ENCODE data around the gene KLRF2. TPM values are rescaled to one million over a fixed set of nuclear protein-coding genes. Genes with fewer than 3 reads are reported as not detected.
"Not testable (repeated sequence)": the region's sequence is repeated elsewhere in the genome, so short reads cannot be mapped to it uniquely, and the experiment has no call there.

KLRF2 gene
- total RNA-seq, 2 experiments from 2014 or later = not detected

DNA sequence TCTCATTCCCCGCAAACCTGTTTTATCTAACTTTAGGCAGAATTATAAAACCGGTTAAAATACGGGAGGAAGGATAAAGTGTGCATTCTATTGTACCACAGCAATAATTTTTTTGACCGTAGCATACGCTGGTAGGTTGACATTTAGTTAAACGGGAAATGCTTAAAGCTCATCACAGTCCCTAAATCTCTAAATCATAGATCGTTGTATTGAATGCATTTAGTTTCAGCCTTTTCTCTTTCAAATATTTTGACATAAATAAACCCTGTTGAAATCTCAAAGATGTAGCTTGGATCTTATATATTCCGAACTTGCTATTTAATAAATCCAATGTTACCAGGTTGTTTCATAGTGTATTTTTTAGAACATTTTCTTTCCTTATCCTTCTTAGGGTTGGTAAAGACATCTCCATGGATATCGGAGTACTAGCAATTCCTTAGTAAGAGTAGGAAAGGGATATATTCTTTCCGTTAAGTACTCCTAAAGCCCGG lies 12.9 kb upstream of the KLRF2 start:
- H3K27me3 Mint-ChIP-seq = no peaks in the 10 kb centered on the region
- H3K9me3 Mint-ChIP-seq = peaks cover 5% of the 10 kb centered on the region
- peaks cover 10% of the 10 kb centered on the region for H3K36me3 Mint-ChIP-seq
- H3K4me3 Mint-ChIP-seq = peak overlapping the region; percentile 82
- CTCF ChIA-PET = interaction anchor here (2.4 to 3.6 kb wide), 2 partner anchors 71 to 118 kb away, joined by 12 to 21 read pairs; no protein-coding TSS in a partner anchor
- DNase-seq = no peak
- peak overlapping the region; percentile 93 for H3K27ac Mint-ChIP-seq
- intact Hi-C loops (cut with micrococcal nuclease) = loop anchor here (2.0 to 10.0 kb wide), 7 partner anchors 56 to 746 kb away; partner anchors contain the start of genes GABARAPL1 and MAGOHB
- POLR2A ChIA-PET = interaction anchor here (0.7 to 6.3 kb wide), 3 partner anchors 71 to 198 kb away, joined by 3 to 214 read pairs (median 9); partner anchors contain the start of gene CD69
- peaks cover 29% of the 10 kb centered on the region for H3K4me1 Mint-ChIP-seq (ENCODE audit: low read depth)

DNA sequence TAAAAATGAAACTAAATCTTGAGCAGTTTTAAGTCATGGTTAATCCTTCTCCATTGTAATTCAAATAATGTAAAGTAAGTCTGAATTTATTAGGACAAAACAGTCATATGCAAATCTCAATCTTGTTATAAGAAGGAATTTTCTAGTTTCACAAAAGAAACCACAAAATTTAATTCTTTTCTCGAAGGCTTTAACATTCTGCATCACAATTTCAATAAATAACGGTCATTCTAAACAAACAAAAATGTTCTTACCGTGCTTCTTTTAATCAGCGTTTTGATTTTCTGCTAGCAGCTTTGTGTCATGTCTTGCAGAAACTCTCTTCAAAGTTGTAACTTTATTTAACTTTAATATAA lies 12.4 kb upstream of the KLRF2 start:
- Mint-ChIP-seq H3K9me3 (no peaks in the 10 kb centered on the region), H3K27me3 (no peaks in the 10 kb centered on the region), H3K27ac (peak overlapping the region; percentile 93), H3K4me1 (ENCODE audit: low read depth) (peaks cover 24% of the 10 kb centered on the region), H3K36me3 (peaks cover 5% of the 10 kb centered on the region), H3K4me3 (peak overlapping the region; percentile 82)
- POLR2A ChIA-PET = interaction anchor here (0.7 to 6.3 kb wide), 7 partner anchors 12 to 221 kb away, joined by 3 to 214 read pairs (median 4); partner anchors contain the start of gene CD69
- CTCF ChIA-PET = interaction anchor here (1.0 to 3.6 kb wide), 5 partner anchors 54 to 126 kb away, joined by 3 to 21 read pairs (median 10); no protein-coding TSS in a partner anchor
- intact Hi-C loops (cut with micrococcal nuclease) = loop anchor here (1.0 to 10.0 kb wide), 8 partner anchors 56 to 746 kb away; partner anchors contain the start of genes GABARAPL1 and MAGOHB
- no peak for DNase-seq

DNA sequence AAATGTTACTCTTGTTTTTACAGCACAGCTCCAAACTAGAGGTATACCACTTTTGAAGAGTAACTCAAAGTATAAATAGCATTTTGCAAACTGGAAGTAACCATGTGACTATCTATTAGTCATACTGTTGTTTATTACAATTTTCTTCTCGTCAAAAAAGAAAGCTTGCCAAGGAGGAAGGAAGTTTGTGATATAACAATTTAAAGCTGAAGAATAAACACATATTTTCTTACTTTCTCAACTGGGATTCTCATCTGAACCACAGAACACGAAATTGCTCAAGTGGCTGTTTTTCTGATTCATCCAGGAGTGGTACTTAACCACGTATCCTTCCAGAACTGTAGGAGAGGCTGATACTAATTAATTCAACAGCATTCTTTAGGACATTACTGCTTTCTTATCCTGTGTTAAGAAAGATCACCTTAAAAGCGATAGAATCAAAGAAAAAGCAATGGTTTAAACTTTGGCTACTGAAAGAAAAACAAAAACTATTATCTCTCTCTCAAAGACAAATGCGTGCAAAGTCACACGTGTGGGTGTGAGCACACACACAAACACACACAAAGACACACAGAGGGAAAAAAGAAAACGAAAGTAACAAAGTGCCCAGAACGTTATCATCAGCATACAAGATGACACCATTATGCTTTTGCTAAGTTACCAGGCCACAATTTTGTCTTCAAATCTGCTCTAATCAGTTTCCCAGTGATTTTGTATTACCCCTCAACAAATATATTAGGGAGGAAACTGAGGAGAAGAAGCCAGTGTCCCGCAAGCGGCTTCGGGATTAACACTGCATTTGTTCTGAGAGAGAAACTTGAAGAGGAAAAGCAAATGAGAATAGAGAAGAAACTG lies 11.8 kb upstream of the KLRF2 start, which contains the start of gene CLEC2B:
Gene CLEC2B, minus strand, starts transcription at position 48 of the 855 bp plus-strand sequence.
- H3K9me3 Mint-ChIP-seq = no peaks in the 10 kb centered on the region
- intact Hi-C loops (cut with micrococcal nuclease) = loop anchor here (1.0 to 10.0 kb wide), 8 partner anchors 55 to 745 kb away; partner anchors contain the start of genes GABARAPL1 and MAGOHB
- peak within 1 kb of the TSS; percentile 93 for H3K27ac Mint-ChIP-seq
- DNase-seq = peak; percentile 41
- peaks cover 2% of the 10 kb centered on the region for H3K36me3 Mint-ChIP-seq
- POLR2A ChIA-PET = interaction anchor here (0.7 to 6.3 kb wide), 6 partner anchors 12 to 222 kb away, joined by 4 to 214 read pairs (median 4); partner anchors contain the start of gene CD69
- CTCF ChIA-PET = interaction anchor here (1.0 to 3.7 kb wide), 7 partner anchors 55 to 127 kb away, joined by 3 to 23 read pairs (median 10); no protein-coding TSS in a partner anchor
- H3K27me3 Mint-ChIP-seq = no peaks in the 10 kb centered on the region
- H3K4me3 Mint-ChIP-seq = peak within 1 kb of the TSS; percentile 82
- H3K4me1 Mint-ChIP-seq (ENCODE audit: low read depth) = peaks cover 19% of the 10 kb centered on the region

DNA sequence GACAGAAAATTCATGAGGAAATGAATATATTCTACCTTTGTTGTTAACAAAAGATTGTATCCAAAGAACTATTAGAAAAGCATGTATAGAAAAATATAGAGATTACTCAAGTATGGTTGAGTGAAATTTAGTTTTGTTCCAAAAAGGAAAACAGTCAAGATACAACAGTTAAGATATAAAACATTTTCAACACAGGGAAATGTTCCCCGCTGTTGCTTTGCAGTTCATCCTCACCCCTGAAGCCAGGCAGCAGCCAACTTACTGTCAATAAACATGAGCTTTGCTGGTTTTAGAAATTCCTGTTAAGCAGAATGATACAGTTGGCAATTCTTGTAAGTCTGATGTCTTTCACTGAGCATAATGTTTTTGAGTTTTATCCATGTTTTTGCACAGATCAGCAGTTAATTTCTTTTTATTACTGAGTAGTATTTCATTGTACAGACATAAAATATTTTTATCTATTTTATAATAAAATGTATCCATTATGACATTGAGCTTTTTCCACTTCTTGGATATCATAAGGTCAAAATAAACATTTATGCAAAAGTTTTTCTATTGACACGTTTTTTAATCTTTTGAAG lies 10.9 kb upstream of the KLRF2 start:
- CTCF ChIA-PET = interaction anchor here (1.4 to 3.7 kb wide), 5 partner anchors 54 to 120 kb away, joined by 4 to 23 read pairs (median 8); no protein-coding TSS in a partner anchor
- DNase-seq = no peak
- Mint-ChIP-seq H3K27me3 (no peaks in the 10 kb centered on the region), H3K4me1 (ENCODE audit: low read depth) (peaks cover 16% of the 10 kb centered on the region), H3K27ac (peak overlapping the region; percentile 93), H3K36me3 (peaks cover 2% of the 10 kb centered on the region), H3K4me3 (peak overlapping the region; percentile 82), H3K9me3 (no peaks in the 10 kb centered on the region)
- POLR2A ChIA-PET = no interaction called here
- intact Hi-C loops (cut with micrococcal nuclease) = no loop called here

DNA sequence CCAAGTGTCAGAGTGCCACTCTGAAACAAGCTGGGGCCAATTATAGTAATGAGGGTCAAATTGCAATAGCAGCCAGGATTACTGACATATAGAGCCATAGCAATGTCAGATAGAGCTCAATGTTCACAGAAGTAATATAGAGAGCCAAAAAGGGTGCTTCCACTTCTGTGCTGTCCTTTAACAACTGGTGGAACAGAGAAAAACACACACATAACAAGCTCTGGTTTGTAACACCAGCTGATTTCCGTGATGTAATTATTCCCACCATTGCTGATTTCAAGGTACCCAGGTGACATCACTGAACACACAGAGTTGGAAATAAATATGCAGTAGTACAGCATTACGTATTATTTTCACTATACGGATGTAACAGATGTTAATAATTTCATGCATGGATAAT lies 9.1 kb upstream of the KLRF2 start:
- intact Hi-C loops (cut with micrococcal nuclease) = no loop called here
- H3K36me3 Mint-ChIP-seq = no peaks in the 10 kb centered on the region
- no peak for DNase-seq
- peaks cover 16% of the 10 kb centered on the region for H3K4me1 Mint-ChIP-seq (ENCODE audit: low read depth)
- no peak overlapping the region for H3K4me3 Mint-ChIP-seq
- H3K27me3 Mint-ChIP-seq = no peaks in the 10 kb centered on the region
- CTCF ChIA-PET = interaction anchor here (1.0 to 3.7 kb wide), 5 partner anchors 55 to 122 kb away, joined by 3 to 23 read pairs (median 8); no protein-coding TSS in a partner anchor
- H3K9me3 Mint-ChIP-seq = no peaks in the 10 kb centered on the region
- no peak overlapping the region for H3K27ac Mint-ChIP-seq
- POLR2A ChIA-PET = no interaction called here

DNA sequence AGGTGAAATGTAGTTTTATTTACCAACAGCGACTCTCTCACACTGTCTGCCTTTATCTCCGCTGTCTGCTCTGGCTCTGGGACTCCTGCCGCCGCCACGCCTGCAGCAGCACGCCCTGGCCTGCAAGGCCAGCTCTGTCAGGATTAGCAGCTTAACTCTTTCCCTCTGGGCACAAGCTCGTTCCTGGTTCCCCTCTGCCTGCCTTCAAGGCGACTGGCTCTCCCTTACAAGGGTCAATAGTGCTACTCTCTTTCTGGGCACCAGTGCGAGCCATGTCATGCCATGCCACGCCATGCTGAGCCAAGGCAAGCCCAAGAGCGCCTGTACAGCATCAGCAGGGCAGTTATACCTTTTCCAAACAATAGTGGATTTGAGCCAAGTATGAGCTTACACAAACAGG lies 8.5 kb upstream of the KLRF2 start:
- POLR2A ChIA-PET = no interaction called here
- Mint-ChIP-seq H3K9me3 (no peaks in the 10 kb centered on the region), H3K4me1 (ENCODE audit: low read depth) (peaks cover 16% of the 10 kb centered on the region), H3K27me3 (no peaks in the 10 kb centered on the region), H3K4me3 (no peak overlapping the region), H3K27ac (no peak overlapping the region), H3K36me3 (no peaks in the 10 kb centered on the region)
- CTCF ChIA-PET = interaction anchor here (1.0 to 3.7 kb wide), 5 partner anchors 56 to 122 kb away, joined by 3 to 23 read pairs (median 8); no protein-coding TSS in a partner anchor
- intact Hi-C loops (cut with micrococcal nuclease) = no loop called here
- DNase-seq = no peak

DNA sequence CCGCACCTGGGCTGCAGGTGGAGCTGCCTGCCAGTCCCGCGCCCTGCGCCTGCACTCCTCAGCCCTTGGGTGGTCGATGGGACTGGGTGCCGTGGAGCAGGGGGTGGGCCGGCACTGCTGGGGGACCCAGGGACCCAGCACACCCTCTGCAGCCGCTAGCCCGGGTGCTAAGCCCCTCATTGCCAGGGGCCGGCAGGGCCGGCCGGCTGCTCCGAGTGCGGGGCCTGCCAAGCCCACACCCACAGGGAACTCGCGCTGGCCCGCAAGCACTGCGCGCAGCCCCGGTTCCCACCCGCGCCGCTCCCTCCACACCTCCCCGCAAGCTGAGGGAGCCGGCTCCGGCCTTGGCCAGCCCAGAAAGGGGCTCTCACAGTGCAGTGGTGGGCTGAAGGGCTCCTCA lies 5.2 kb upstream of the KLRF2 start:
- DNase-seq; H3K27me3 Mint-ChIP-seq; H3K4me1 Mint-ChIP-seq (ENCODE audit: low read depth); H3K27ac Mint-ChIP-seq; H3K36me3 Mint-ChIP-seq; H3K9me3 Mint-ChIP-seq; H3K4me3 Mint-ChIP-seq; POLR2A ChIA-PET; intact Hi-C loops (cut with micrococcal nuclease): not testable (repeated sequence)
- CTCF ChIA-PET = interaction anchor here (1.1 kb wide), 1 partner anchor 127 kb away, joined by 3 read pairs; no protein-coding TSS in a partner anchor

DNA sequence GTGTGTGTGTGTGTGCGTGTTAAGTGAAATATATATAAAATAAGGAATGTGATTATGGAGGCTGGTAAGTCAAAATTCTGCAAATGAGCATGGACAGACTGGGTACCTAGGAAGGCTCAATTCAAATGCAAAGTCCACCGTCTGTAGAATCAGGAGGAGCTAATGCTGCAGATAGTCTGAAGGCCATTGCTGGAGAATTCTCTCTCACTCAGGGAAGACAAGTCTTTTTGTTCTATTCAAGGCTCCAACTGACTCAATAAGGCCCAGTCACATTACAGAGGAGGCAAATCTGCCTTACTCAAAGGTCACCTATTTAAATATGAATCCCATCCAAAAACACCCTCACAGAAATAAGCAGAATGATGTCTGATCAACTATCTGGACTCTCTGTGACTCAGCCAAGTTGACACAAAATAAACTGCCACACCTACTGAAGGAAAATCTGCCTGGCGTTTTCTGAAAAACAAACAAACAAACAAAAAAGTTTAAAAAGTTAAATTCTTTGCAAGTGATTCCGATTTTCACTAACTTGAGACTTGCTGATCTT lies 684 bp upstream of the KLRF2 start:
- H3K9me3 Mint-ChIP-seq = no peaks in the 10 kb centered on the region
- ChIA-PET POLR2A (no interaction called here), CTCF (interaction anchor here (1.1 to 1.2 kb wide), 2 partner anchors 29 to 130 kb away, joined by 3 to 4 read pairs; no protein-coding TSS in a partner anchor)
- intact Hi-C loops (cut with micrococcal nuclease) = no loop called here
- H3K27ac Mint-ChIP-seq = no peak overlapping the region
- no peak overlapping the region for H3K4me3 Mint-ChIP-seq
- no peak for DNase-seq
- H3K4me1 Mint-ChIP-seq (ENCODE audit: low read depth) = peaks cover 2% of the 10 kb centered on the region
- no peaks in the 10 kb centered on the region for H3K27me3 Mint-ChIP-seq
- H3K36me3 Mint-ChIP-seq = no peaks in the 10 kb centered on the region

DNA sequence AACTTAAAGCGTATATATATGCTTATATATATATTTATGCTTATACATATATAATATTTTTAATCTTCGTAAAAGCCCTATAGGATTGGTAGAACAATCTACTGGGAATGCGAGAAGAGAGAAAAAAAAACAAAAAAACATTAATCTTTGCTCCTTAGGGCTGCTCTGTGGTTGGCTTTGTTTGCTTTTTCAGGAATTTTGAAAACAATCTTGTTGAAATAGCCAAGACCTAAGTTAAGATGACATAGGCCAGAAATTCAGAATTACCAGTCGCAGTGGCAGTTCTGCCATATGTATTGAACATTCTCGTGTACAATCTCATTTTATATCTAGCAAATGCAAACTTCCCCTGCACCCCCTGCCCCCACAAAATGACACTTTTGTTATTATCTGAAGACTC lies 699 bp downstream of the KLRF2 start:
- intact Hi-C loops (cut with micrococcal nuclease) = no loop called here
- no peak for DNase-seq
- peaks cover 2% of the 10 kb centered on the region for H3K4me1 Mint-ChIP-seq (ENCODE audit: low read depth)
- ChIA-PET CTCF (no interaction called here), POLR2A (no interaction called here)
- no peaks in the 10 kb centered on the region for H3K27me3 Mint-ChIP-seq
- H3K36me3 Mint-ChIP-seq = no peaks in the 10 kb centered on the region
- H3K4me3 Mint-ChIP-seq = no peak overlapping the region
- H3K9me3 Mint-ChIP-seq = no peaks in the 10 kb centered on the region
- no peak overlapping the region for H3K27ac Mint-ChIP-seq

DNA sequence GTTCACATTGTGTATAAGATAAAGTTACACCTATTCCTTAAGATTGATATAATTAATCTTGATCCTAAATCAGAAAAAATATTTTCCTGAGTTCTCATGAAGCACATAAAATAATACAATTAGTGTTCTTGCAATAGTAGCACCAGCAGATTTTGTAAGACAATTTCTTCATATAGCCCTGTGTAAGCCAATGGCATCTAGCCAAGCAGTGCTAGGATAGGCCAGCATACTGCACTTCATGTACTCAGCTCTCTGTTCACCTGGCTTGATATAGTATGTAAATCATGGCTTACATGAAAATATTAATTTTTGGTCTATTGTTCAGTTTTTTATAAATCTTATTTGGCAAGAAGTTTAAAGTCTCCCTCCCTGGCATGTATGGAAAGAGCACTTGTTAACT lies 1.9 kb downstream of the KLRF2 start:
- CTCF ChIA-PET = no interaction called here
- Mint-ChIP-seq H3K4me1 (ENCODE audit: low read depth) (peaks cover 2% of the 10 kb centered on the region), H3K4me3 (no peak overlapping the region), H3K27me3 (no peaks in the 10 kb centered on the region), H3K36me3 (no peaks in the 10 kb centered on the region), H3K9me3 (no peaks in the 10 kb centered on the region), H3K27ac (no peak overlapping the region)
- POLR2A ChIA-PET = no interaction called here
- intact Hi-C loops (cut with micrococcal nuclease) = no loop called here
- DNase-seq = no peak

DNA sequence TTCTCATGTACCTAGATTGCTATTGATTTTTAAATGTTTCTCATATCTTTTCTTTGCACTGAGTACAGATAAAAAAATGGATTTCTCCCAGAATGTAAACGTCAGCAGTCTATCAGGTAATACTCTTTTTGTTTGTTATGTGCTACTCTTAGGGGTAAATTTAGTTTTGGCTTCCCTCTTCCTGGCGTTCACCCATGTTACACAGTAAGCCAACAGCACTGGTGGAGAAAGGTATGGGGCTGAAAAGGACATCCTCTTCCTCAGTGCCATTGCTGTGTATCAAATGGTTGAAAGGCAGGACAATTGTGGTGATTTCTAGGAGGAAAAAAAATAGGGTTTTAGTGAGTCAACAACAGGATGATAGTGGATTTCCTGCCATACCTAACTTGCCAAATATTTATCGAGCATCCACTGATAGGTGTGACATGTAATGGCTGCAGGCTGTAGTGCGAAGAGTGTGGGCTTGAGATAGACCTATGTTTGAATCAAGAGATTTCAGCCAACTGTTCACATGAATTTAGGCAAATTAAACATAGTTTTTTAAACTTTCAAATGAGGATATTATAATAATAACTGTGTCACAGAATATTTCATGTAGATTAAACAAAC lies 7.5 kb downstream of the KLRF2 start:
- POLR2A ChIA-PET = no interaction called here
- intact Hi-C loops (cut with micrococcal nuclease) = no loop called here
- Mint-ChIP-seq H3K27ac (no peak overlapping the region), H3K36me3 (no peaks in the 10 kb centered on the region), H3K27me3 (no peaks in the 10 kb centered on the region), H3K9me3 (no peaks in the 10 kb centered on the region), H3K4me1 (ENCODE audit: low read depth) (peaks cover 5% of the 10 kb centered on the region), H3K4me3 (no peak overlapping the region)
- DNase-seq = no peak
- CTCF ChIA-PET = no interaction called here

Data from activated CD4-positive, alpha-beta memory T cell treated with anti-CD3 and anti-CD28 coated beads for 36 hours (primary cell).